SU-DHL-6 (cell line): ENCODE results near the gene EFTUD2.

Experiments used
- H2AFZ ChIP-seq: fragments of 200-600 bp; sonication (generic); 2 replicates; pipeline ENCODE4 v1.6.1; 2014; ENCODE audit warnings: low read depth, mild to moderate bottlenecking, moderate library complexity, mixed read lengths, antibody characterized with exemption, low read length; ENCODE audit not compliant: severe bottlenecking
- H3F3A ChIP-seq: fragments of 200-600 bp; shearing (Covaris generic); 2 replicates; pipeline ENCODE4 v1.6.0; 2016; ENCODE audit warnings: antibody characterized with exemption, mild to moderate bottlenecking; ENCODE audit not compliant: insufficient read depth
- H3K27ac ChIP-seq: fragments of 200-600 bp; sonication (generic); 2 replicates; pipeline ENCODE4 v1.5.1; 2016; ENCODE audit warnings: low read depth, mild to moderate bottlenecking, low read length, moderate library complexity, mixed read lengths
- H3K27me3 ChIP-seq: fragments of 200-600 bp; sonication (generic), shearing (Covaris generic); 2 replicates; pipeline ENCODE4 v1.6.0; 2014; ENCODE audit warnings: mild to moderate bottlenecking, low read length
- H3K36me3 ChIP-seq: fragments of 200-600 bp; sonication (generic); 2 replicates; pipeline ENCODE4 v1.6.1; 2014; ENCODE audit warnings: mild to moderate bottlenecking, low read length, mixed read lengths
- H3K4me2 ChIP-seq: fragments of 300-600, 200-600 bp; shearing (Covaris generic), sonication (generic); 2 replicates; pipeline ENCODE4 v1.6.0; 2014; ENCODE audit warnings: low read length, low read depth, mild to moderate bottlenecking; ENCODE audit not compliant: poor library complexity, severe bottlenecking
- H3K4me3 ChIP-seq: fragments of 200-600 bp; sonication (generic); 2 replicates; pipeline ENCODE4 v1.5.1; 2014; ENCODE audit warnings: antibody characterized with exemption, low read length, mild to moderate bottlenecking, mixed read lengths; ENCODE audit not compliant: insufficient read depth, poor library complexity, severe bottlenecking
- H3K79me2 ChIP-seq: fragments of 200-600 bp; sonication (generic); 2 replicates; pipeline ENCODE4 v1.6.1; 2014; ENCODE audit warnings: mild to moderate bottlenecking, low read length, moderate library complexity; ENCODE audit not compliant: insufficient read depth
- H3K9ac ChIP-seq: fragments of 200-600 bp; sonication (generic); 2 replicates; pipeline ENCODE4 v1.7.0; 2014; ENCODE audit warnings: mild to moderate bottlenecking, low read length
- H3K9me2 ChIP-seq: fragments of 200-600 bp; sonication (generic); replicated peaks from 2 replicates; pipeline ENCODE4 v1.6.1; 2014; ENCODE audit warnings: low read length; ENCODE audit not compliant: insufficient read depth
- H3K9me3 ChIP-seq: fragments of 200-600 bp; sonication (generic); 2 replicates; pipeline ENCODE4 v1.6.1; 2014; ENCODE audit warnings: low read length, mixed read lengths; ENCODE audit not compliant: insufficient read depth
- H4K20me1 ChIP-seq: fragments of 200-600 bp; sonication (generic); 2 replicates; pipeline ENCODE4 v1.6.1; 2014; ENCODE audit warnings: low read depth, mild to moderate bottlenecking, antibody characterized with exemption, low read length, moderate library complexity, mixed read lengths
- CTCF ChIP-seq: fragments of 200-600 bp; sonication (generic); IDR thresholded peaks from one replicate; pipeline ENCODE4 v1.5.1; 2017; ENCODE audit warnings: antibody characterized with exemption, mild to moderate bottlenecking, low read length, moderate library complexity; ENCODE audit not compliant: insufficient read depth, poor library complexity, severe bottlenecking
- EZH2phosphoT487 ChIP-seq: fragments of 200-600 bp; sonication (generic), shearing (Covaris generic); conservative IDR thresholded peaks from 2 replicates; pipeline ENCODE4 v1.6.1; 2018; ENCODE audit warnings: mild to moderate bottlenecking, antibody characterized with exemption, low read length, moderate library complexity, mixed read lengths

The EFTUD2 gene

GRCh38 chr17:44907729-44908470 is 8.7 kb upstream of the EFTUD2 start:
- H3K79me2 ChIP-seq: no peaks in the 10 kb centered on the region
- H3K9me2 ChIP-seq: no peaks in the 10 kb centered on the region
- H3F3A ChIP-seq: no peaks in the 10 kb centered on the region
- no peaks in the 10 kb centered on the region for H3K36me3 ChIP-seq
- no peaks in the 10 kb centered on the region for H3K27me3 ChIP-seq
- H3K27ac ChIP-seq: no peak overlapping the region
- no peak overlapping the region for H3K4me2 ChIP-seq
- no peaks in the 10 kb centered on the region for H3K9me3 ChIP-seq
- no peaks in the 10 kb centered on the region for H4K20me1 ChIP-seq
- H2AFZ ChIP-seq: no peak overlapping the region
- no peak overlapping the region for H3K9ac ChIP-seq
- TF ChIP-seq CTCF (no peak), EZH2phosphoT487 (no peak)
- H3K4me3 ChIP-seq: no peak overlapping the region

- H2AFZ ChIP-seq: no peak overlapping the region
- no peaks in the 10 kb centered on the region for H3K36me3 ChIP-seq
- no peak overlapping the region for H3K27ac ChIP-seq
- H3F3A ChIP-seq: no peaks in the 10 kb centered on the region
- H3K79me2 ChIP-seq: no peaks in the 10 kb centered on the region
- TF ChIP-seq CTCF (no peak), EZH2phosphoT487 (no peak)
- H3K9ac ChIP-seq: no peak overlapping the region
- H3K9me3 ChIP-seq: no peaks in the 10 kb centered on the region
- no peaks in the 10 kb centered on the region for H3K9me2 ChIP-seq
- no peak overlapping the region for H3K4me3 ChIP-seq
- no peaks in the 10 kb centered on the region for H3K27me3 ChIP-seq
- no peak overlapping the region for H3K4me2 ChIP-seq
- H4K20me1 ChIP-seq: no peaks in the 10 kb centered on the region
Observed at GRCh38 chr17:44906763-44907728, 7.8 kb upstream of the EFTUD2 start.

- Histone ChIP-seq H2AFZ (no peak overlapping the region), H3K36me3 (no peaks in the 10 kb centered on the region), H3K27ac (no peak overlapping the region), H3K4me3 (no peak overlapping the region), H4K20me1 (no peaks in the 10 kb centered on the region), H3K9me2 (no peaks in the 10 kb centered on the region), H3K9me3 (no peaks in the 10 kb centered on the region), H3F3A (no peaks in the 10 kb centered on the region), H3K4me2 (no peak overlapping the region), H3K79me2 (no peaks in the 10 kb centered on the region), H3K9ac (no peak overlapping the region), H3K27me3 (no peaks in the 10 kb centered on the region)
- TF ChIP-seq EZH2phosphoT487 (no peak), CTCF (no peak)
Observed at GRCh38 chr17:44906010-44906646, 6.9 kb upstream of the EFTUD2 start.
